T1000 (cell line): ENCODE data around the gene HERC3.

Source experiments
- DNase-seq: peaks from one replicate; lab custom pipeline; 2025; ENCODE audit warnings: mixed read lengths; lab: John Stamatoyannopoulos, UW

Gene HERC3

DNA sequence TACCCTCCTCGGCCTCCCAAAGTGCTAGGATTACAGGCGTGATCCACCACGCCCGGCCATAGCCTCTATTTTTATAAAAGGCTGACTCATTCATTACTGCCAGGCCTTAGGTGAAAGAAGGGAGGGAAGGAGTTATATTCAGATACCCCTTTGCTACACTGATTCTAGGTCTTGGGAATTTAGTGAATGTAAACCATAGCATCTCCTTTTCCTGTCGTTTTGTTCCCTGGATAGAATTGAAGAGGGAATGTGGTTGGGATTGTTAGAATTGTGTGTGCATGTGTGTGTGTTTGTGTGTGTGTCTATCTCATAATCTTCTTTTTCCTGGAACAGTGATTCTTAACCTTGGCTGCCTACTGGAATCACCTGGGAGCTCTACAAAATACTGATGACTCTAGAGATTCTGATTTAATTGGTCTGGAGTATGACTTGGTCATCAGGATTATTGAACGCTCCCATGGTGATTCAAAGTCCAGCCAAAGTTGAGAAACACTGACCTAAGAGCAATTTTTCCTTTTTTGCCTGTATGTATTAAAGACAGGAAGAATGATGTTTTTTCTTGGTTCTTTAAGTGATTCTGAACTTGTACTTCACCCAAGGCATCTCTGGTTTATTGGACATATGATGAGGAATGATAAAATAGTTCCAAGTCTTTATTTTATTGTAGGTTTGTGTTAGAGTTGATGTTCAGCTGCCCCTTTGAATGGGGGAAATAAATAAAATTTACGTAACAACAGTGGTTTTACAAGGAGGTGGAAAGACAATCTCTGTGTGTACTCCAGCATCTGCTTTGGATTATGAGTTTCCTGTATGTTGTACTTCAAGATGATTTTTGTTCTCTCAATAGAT lies 68.4 kb downstream of the HERC3 start:
- DNase-seq = no peak

DNA sequence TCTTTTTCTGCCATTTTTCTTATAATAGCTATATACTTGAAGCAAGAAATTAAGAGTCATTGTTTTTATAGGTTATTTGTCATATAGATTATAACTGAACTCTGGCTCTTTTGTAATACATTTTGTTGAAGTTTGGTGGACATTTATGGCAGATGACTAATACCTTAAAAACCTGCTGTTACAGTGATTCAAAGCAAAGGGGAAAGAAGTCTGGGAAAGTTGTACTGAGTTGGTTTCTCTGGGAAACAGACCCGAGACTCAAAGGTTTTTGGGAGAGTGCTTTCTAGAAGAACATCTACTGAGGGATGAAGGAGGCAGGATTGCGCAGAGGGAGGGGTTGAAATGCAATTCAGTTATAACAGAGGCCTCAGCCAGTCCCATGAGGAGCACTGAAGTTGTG lies 69.5 kb downstream of the HERC3 start:
- no peak for DNase-seq

DNA sequence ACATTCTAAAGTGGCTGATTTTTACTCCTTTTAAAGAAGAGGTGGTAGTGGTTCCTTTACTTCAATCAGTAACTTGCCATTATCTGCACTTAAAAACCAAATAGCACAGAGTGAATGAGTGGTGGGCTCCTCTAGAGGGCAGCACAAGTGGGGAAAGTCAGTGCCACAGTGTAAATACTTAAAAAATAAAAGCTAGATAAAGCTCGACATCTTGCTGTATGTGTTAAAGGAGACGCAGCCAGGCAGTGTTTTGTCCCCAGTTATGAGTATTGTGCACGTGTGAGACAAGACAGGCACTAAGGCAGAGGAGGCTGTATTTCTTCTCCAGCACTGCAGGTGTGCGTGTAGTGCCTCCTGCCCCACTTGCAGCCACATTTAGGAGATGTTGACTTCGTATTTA lies 80.7 kb downstream of the HERC3 start:
- DNase-seq = peak; percentile 5

DNA sequence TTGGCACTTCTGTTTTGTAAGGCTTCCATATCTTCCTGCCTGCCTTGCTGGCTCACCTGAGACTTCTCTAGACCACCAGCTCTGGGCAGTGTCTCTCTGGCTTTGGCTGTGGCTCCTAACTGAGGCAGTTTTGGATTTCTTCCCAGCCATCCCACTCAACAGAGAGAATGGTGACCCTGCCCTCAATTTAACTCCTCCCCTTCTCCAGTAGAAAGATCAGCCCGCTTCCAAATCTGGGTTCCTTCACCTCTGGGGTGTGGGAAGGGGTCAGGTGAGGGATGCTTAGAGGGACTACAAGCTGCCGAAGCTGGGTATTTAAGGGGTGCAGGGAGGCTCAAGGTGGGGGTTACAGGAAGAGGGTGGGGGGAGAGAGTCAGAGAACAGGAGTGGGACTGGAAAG lies 81.6 kb downstream of the HERC3 start:
- DNase-seq = no peak

DNA sequence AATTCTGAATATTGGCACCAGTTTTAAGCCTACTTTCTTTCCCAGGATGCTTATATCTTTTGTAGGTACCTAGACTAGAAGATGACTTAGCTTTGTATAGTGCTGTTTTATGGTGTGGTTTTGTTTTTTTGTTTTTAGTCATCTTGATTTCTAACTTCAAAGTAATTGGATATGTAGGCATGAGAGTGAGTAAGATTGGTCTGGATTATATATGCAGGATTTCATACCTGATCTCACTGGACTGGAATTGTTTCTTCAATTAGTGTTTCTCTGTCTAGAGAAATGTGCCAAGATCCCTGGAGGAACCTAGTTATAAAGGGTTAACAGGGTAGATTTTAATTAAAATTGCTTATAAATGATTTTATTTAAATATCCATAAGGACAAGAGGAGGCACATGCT lies 82.3 kb downstream of the HERC3 start:
- DNase-seq = no peak

DNA sequence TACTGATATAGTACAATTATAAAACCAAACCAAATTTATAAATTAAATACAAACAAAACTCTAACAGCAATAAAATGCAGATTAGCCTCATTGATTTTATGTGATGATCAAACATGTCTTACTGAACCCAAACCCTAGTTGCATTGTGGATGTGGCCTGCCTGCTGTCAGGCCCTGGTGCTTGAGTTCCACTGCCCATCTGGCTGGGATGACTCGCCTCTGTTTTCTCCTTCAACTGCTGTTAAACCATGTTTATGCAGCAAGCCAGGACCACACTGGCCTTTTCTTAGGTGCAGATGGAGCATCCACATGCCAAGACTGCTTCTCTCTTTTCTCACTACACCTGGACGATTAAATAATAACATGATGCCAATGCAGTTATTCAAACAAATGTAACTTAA lies 82.7 kb downstream of the HERC3 start:
- no peak for DNase-seq

DNA sequence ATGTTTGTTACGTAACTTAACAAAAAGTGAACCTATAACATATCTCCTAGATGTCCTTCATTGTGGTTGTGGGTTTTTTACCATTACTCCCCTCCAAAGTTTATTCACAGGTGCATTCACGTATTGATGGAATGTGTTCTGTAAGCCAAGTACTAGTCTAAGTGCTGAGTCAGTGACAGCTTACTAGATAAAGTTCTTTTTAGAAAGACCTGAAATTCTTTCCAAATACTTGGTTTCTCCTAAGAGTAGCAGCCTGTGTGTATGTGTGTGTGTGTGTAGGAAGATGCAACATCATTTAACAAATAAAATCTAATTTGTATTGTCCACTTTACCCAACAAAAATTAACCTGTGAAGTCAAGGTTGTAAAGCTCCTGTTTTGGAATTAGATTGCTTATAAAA lies 83.3 kb downstream of the HERC3 start:
- no peak for DNase-seq

DNA sequence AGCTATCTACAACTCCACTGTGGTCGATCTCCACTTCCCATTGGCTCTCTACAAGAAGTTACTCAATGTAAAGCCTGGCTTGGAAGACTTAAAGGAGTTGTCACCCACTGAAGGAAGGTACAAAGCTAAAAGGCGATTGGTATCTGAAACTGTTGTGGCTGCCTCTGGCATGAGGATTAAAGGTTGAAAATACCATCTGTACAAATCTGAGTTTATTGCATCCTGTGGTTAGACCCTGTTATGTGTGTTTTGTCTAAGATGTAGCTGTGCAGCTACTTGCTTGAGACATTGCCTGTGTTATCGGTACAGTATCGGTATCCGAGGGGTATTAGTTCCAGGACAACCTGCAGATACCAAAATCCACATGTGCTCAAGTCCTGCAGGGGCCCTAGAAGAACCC lies 88.9 kb downstream of the HERC3 start:
- no peak for DNase-seq

DNA sequence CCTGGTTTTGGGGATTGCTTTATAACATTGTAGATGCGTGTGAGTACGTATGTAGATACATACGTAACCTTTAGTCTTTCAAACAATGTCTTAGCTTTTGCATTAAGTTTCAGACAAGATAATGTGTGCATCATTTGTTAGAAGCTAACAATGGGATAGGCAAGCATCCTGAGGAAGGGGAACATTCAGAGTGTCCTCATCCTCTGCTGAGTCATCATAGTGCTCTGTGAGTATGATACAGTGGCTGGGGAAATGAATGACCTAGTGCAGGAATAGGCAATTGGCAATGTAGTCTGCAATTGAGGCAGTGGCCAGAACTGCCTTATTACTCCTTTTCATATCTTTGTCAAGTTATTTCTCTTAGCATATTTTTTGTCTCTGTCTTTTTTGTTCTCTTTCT lies 98.1 kb downstream of the HERC3 start:
- DNase-seq = no peak

DNA sequence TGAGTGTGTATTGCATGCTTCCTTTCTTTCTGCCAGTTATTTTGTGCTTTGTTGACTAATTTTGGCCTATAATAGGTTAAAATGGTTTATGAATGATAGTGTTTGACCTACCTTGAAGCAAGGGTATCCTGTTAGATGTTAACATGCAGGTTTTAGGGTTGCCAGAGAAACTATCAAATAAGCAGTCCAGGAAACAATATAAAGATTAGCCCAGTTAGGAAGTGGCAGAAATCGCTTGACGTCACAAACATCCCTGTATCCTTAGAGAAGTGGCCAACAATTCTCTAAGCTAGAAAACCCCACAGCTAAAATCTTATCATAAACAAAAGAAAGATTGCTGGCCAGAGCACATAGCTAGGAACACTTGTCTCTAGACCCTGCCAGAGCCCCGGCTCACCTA lies 101.5 kb downstream of the HERC3 start:
- no peak for DNase-seq

DNA sequence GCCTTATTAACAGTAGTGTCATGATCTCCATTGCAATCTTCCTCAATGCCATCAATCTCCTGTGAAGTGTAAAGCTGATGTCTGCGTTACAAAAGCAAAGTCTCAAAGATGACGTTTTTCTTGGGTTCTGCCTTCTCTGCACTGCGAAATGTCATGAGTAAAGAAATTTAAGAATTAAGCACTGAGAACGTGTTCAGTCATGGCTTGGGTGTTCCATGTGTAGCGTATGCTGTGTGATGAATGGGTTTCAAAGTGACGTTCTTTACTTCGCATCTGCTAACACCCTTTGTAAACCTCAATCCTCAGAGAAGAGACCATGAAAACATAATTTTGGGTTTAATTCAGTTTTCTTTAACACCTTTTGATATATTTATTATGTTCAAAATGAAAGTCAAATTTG lies 104.3 kb downstream of the HERC3 start:
- DNase-seq = no peak

DNA sequence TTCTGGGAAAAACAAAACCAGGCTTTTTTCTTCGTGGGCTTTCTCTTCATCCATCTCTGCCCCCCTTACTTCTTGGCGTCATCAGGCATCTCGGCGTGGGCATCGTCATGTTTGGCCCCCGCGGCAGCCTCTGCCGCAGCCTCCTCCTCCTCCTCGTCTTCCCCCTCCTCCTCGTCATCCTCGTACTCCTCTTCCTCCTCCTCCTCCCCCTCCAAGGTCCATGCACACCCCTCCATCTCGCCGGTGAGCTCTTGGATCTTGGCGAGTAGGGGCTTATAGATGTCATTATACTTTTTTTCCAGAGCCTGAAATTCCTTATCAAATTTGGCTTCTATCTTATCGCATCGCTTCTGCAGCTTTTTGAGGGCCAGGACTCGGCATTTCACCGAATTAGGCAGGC lies 104.9 kb downstream of the HERC3 start:
- DNase-seq = no peak

DNA sequence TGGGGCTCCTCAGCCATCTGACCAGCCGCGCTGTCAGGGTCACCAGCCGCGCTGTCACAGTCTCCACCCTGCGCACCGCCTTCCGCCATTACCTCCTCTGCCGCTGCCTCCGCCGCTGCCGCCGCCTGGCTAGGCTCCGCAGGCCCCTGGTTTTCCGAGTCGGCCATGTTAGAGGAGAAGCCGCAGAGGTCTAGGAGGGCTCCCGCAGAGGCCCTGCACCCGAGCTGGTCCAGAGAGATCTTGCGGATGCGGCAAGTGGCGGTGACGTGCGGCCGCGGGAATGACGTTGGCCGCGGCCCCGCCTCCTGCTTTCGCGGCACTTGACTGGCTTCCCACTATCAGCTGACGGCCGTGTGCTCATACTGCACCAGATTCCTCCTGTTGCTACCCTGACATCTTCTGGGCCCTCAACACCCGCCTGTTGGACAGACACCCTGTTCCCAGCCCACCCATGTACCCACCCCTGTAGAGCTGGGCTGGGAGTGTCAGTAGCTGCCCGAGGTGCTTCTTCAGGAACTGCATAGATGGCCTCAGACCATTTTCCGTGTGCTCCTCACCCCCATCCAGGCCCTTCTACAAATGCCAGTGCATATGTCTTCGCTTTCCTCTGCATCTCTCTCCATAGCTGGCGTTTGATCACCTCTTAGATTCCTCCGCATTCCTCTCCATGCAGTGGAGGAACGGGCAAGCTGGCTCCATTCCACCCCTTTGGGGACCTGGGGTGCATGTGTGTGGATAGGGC lies 105.5 kb downstream of the HERC3 start, which contains the start of gene NAP1L5:
NAP1L5 (minus strand) TSS at position 242 of the 742 bp plus-strand sequence; CDS start at position 167, 75 bp downstream.
- peak; percentile 28 for DNase-seq

DNA sequence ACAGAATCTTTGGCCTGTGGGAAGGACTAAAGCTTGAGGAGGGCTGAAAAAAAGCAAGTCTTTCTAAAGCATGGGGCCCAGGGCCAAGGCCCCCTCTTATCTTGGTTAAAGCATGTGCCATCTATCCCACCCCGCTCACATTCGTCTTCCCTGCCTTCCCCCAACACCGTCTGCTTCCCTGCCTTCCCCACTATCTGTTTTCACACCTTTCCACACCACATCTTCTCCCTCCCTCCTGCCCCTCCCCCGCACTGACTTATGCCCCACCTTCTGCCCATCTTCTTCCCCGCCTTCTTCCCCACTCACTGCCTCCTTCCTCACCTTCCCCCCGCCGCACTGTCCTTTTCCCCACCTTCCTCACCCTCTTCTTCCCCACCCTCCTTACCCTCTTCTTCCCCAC lies 106.2 kb downstream of the HERC3 start:
- DNase-seq = no peak

DNA sequence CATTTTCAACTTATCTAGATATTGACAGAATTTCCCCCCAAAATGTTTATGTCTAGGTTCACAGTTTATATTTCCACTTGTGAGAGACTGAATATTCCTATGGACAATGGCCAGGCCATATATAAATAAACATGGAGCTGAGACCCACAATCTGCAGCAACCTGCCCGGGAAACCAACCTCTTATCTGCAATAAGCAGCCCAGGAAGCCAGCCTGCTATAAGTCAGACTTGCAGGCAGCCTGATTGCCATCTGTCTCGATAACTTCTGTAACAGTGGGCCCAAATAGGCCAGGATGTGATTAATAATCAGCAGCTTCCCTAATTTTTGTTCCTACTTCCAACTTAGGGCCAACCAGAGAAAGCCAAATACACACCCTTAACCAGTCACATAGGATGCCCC lies 110.5 kb downstream of the HERC3 start:
- no peak for DNase-seq

DNA sequence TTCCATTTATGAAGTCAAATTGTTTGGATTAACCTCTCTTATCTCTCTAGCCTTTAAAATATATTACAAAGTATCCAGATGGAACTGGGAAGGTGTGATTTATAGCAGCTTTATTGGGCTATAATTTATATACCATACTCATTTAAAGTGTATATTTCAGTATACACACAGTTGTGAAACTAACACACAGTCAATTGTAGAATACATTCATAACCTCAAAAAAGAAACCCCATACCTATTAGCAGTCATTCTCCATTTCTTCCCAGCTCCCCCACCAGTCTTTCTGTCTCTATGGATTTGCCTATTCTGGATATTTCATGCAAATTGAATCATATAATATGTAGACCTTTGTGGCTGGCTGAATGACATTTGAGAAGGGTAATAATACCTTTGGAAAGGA lies 112.9 kb downstream of the HERC3 start:
- DNase-seq = no peak

DNA sequence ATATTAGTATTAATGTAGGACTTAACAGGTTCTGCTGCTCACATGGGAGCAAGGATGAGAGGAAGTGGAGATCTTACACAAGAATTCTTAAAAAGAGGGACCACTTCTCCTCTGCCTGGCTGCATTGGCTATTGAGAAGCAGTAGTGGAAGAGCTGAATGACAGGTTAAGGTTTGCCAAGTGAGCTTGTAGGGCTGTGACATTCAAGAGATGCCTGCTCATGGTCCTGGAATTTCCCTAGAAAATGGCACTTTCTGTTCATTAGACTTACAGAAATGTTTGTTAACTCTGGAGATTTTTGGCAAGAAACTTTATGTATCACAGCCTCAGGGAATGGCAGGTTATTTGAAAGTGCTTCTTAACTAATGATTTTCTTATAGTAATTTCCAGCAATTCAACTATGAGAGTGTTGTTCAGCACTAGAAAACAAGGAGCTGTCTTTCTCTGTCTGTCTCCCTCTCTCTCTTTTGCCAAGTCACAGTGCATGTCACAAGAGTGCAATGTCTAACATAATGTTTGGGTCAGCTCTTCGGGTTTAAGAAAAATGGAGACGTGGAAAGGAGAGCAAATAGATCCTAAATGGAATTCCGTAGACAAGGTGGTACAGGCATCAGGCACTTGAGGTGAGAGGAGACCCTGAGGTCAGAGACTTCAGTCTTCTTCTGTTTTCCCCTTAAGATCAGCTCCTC lies 113.7 kb downstream of the HERC3 start:
- no peak for DNase-seq

DNA sequence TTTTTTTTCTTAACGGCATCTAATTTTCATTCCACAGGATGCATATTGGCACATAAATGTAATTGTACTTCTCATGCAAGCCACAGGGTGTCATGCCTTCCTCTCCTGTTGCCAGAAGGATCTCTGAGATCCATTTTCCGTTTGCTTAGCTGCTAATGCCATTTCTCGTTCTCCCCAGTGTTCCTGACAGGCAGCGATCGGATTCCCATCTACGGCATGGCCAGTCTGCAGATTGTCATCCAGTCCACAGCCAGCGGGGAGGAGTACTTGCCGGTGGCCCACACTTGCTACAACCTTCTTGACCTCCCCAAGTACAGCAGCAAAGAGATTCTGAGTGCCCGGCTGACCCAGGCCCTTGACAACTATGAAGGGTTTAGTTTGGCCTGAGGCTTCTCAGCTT lies 114.3 kb downstream of the HERC3 start:
- no peak for DNase-seq

DNA sequence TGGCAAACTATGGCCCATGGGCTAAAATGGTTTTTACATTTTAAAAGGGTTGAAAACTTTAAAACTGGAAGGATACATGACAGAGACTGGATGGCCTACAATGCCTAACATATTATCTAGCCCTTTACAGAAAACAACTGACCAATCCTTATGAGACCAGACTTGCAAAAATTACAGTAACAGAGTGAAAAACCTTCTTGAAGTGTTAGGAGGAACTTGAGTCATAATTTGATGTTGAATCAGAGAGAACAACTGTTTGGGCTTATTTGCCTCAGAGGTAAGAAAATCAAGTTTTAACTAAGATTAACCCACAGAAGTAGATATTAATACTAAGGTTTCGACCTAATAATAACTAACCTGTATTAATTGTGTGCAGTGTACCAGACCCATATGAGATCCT lies 117.7 kb downstream of the HERC3 start:
- no peak for DNase-seq

DNA sequence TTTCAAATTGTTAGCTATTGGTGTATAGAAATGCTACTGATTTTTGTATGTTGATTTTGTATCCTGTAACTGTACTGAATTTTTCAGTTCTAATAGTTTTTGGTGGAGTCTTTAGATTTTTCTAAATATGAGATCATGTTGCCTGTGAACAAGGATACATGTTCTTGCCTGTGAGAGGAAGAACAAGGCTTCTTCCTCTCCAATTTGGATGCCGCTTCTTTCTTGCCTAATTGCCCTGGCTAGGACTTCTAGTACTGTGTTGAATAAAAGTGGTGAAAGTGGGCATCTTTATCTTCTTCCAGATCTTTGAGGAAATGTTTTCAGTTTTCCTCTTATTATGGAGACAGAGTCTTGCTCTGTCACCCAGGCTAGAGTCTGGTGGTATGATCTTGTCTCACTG lies 121.5 kb downstream of the HERC3 start:
- no peak for DNase-seq

DNA sequence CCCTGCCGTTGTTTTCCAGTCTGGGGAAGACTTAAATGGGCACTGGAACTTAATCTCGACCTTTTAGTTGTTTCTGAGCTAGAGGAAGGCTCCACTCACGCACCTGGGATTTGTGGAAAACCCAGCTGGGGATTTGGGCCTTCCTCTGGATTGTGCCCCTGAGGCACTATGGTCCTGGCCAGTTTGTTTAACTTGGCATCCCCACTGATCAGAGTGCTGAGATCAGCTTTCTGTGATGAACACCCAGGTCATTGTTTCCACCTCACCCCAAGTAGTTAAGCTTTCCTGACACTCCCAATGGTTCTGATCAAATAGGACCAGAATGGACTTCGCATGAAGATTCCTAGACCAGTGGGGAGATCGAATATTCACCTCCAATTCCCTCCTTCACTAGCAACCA lies 125.8 kb downstream of the HERC3 start:
- DNase-seq = no peak

DNA sequence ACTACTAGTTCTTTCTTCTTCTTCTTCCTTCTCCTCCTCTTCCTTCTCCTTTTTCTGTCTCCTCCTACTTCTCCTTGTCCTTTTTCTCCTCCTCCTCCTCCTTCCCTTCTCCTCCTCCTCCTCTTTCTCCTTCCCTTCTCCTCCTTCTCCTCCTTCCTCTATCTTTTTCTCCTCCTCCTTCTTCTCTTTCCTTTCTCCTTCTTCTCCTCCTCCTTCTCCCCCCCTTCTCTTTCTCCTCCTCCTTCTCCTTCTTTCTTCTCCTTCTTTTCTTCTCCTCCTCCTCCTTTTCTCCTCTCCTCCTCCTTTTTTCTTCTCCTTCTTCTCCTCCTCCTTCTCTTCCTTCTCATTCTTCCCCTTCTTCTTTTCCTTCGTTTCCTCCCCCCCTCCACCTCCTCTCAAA lies 127.1 kb downstream of the HERC3 start:
- no peak for DNase-seq
